Right lobe of liver (tissue), 6 donors: Measurements from ENCODE around the gene PDXDC1. TPM values are rescaled to one million over a fixed set of nuclear protein-coding genes. Genes with fewer than 3 reads are reported as not detected.
"Not testable (repeated sequence)": the region's sequence is repeated elsewhere in the genome, so short reads cannot be mapped to it uniquely, and the experiment has no call there.

Source experiments
- ATAC-seq, 4 donors: fragments of 200-7000 bp; cut with Tn5 transposase; one replicate each; pipeline ENCODE4 v1.9.1; 2020; ENCODE audit warnings: mild to moderate bottlenecking in 4 of 4, moderate library complexity in 4 of 4
- DNase-seq, 3 donors: peaks; one replicate each; pipeline ENCODE4 v3.0.0-alpha.2; 2020
- H3K27ac ChIP-seq, 3 donors: fragments of 200-600 bp; one replicate each; pipeline ENCODE4 v1.8.0; 2022
- H3K27me3 ChIP-seq, 2 donors: fragments of 200-600 bp; one replicate each; pipeline ENCODE4 v1.8.0; 2022
- H3K36me3 ChIP-seq, 4 donors: fragments of 200-600 bp; sonication (generic) in 1 of 4; one replicate each; pipeline versions ENCODE4 v1.5.1 to v1.8.0; 2017 to 2022; ENCODE audit warnings: control low read depth in 1 of 4
- H3K4me1 ChIP-seq, 4 donors: fragments of 200-600 bp; sonication (generic) in 1 of 4; one replicate each; pipeline versions ENCODE4 v1.5.1 to v1.8.0; 2017 to 2022; ENCODE audit warnings: control low read depth in 1 of 4
- H3K4me3 ChIP-seq, 3 donors: fragments of 200-600 bp; one replicate each; pipeline ENCODE4 v1.8.0; 2022
- H3K9me3 ChIP-seq, 4 donors: fragments of 200-600 bp; sonication (generic) in 1 of 4; one replicate each; pipeline versions ENCODE4 v1.5.1 to v1.8.0; 2017 to 2022; ENCODE audit warnings: control low read depth in 1 of 4
- WGBS: methylation state at CpG from one replicate; pipeline ENCODE4 v1.1.6; 2018; ENCODE audit warnings: low coverage, low lambda C conversion rate; ENCODE audit not compliant: insufficient coverage; ENCODE audit errors: missing lambda C conversion rate; 5-methylcytosine and 5-hydroxymethylcytosine counted together
- intact Hi-C, 2 donors: fragments of 100-400 bp; cut with DNase I; formaldehyde crosslinking; loops; one replicate each; pipeline versions ENCODE4 v1.11.2 to v1.14.1; 2022
- total RNA-seq, 6 experiments: library from RNA; depleted of rRNA in 2 of 6; stranded (reverse); fragments of >200 nt in 2 of 6; fragmentation: NEBNext Ultra II Directional in 3 of 6; extraction: Animal tissue kit (Norgen Biotek cat#: 25700) in 3 of 6; gene quantifications; one replicate each; pipeline versions ENCODE4 v1.1.0 to v1.2.4, GENCODE V29; 2016 to 2023
- donor health status: DM: no; HTN: yes; CAD: no.
- donor health status: DM: no; HTN: no; CAD: no.
- donor health status: DM: no; HTN: no; CAD: no.
- donor health status: DM: no; HTN: yes; CAD: no.
- donor health status: DM: no; HTN: yes; CAD: no.

PDXDC1 gene
- total RNA-seq, 6 experiments from 2014 or later: 78.8 to 144 (median 111) TPM

- H3K9me3 ChIP-seq, H3K36me3 ChIP-seq, H3K4me1 ChIP-seq, intact Hi-C loops, H3K27me3 ChIP-seq, H3K4me3 ChIP-seq: not testable (repeated sequence)
- peak overlapping the region in 2 of 3 donors; percentile 10 to 33 for H3K27ac ChIP-seq
- DNase-seq: peak in 1 of 3 donors; percentile 53
- peak; percentile 23 to 46 (median 27) for ATAC-seq
- 20% methylated on average over 1 of the region's 22 CpGs for WGBS
Observed at GRCh38 chr16:15144092-15144631, 169.3 kb downstream of the PDXDC1 start.

- no CpG with 5 or more reads among the region's 20 CpGs for WGBS
- H3K4me3 ChIP-seq, H3K27ac ChIP-seq, ATAC-seq, H3K4me1 ChIP-seq, H3K27me3 ChIP-seq, H3K36me3 ChIP-seq, intact Hi-C loops, H3K9me3 ChIP-seq: not testable (repeated sequence)
- DNase-seq: peak in 1 of 3 donors; percentile 44
Observed at GRCh38 chr16:15144781-15145417, 170.1 kb downstream of the PDXDC1 start.

- H3K4me1 ChIP-seq, H3K27me3 ChIP-seq, H3K36me3 ChIP-seq, H3K9me3 ChIP-seq, ATAC-seq, intact Hi-C loops, H3K27ac ChIP-seq, H3K4me3 ChIP-seq: not testable (repeated sequence)
- 93% methylated on average over 3 of the region's 35 CpGs for WGBS
- peak in 1 of 3 donors; percentile 41 for DNase-seq
Observed at GRCh38 chr16:15145418-15146263, 170.8 kb downstream of the PDXDC1 start.

- H3K9me3 ChIP-seq: not testable (repeated sequence)
Observed at GRCh38 chr16:15146264-15146662, 171.4 kb downstream of the PDXDC1 start.

GRCh38 chr16:15148831-15149230, 174.0 kb downstream of the PDXDC1 start:
- H3K9me3 ChIP-seq, H3K27me3 ChIP-seq, H3K36me3 ChIP-seq, H3K4me3 ChIP-seq, H3K27ac ChIP-seq, ATAC-seq, H3K4me1 ChIP-seq, intact Hi-C loops: not testable (repeated sequence)
- peak in 1 of 3 donors; percentile 31 for DNase-seq
- WGBS: 94% methylated on average over 8 of the region's 19 CpGs

More at GRCh38 chr16:15146264-15146662, 171.4 kb downstream of the PDXDC1 start:
- H3K4me1 ChIP-seq, ATAC-seq, H3K27me3 ChIP-seq, intact Hi-C loops, H3K36me3 ChIP-seq, H3K4me3 ChIP-seq, H3K27ac ChIP-seq: not testable (repeated sequence)
- WGBS: 84% methylated on average over 5 of the region's 23 CpGs
- peak in 1 of 3 donors; percentile 39 for DNase-seq

- ATAC-seq, H3K4me1 ChIP-seq, intact Hi-C loops, H3K4me3 ChIP-seq, H3K27me3 ChIP-seq, H3K9me3 ChIP-seq, H3K27ac ChIP-seq, H3K36me3 ChIP-seq: not testable (repeated sequence)
- DNase-seq: peak in 1 of 3 donors; percentile 13
- no CpG with 5 or more reads among the region's 12 CpGs for WGBS
Observed at GRCh38 chr16:15149260-15149659, 174.4 kb downstream of the PDXDC1 start.

- ATAC-seq, H3K36me3 ChIP-seq, DNase-seq, intact Hi-C loops, H3K9me3 ChIP-seq, H3K4me1 ChIP-seq, H3K27ac ChIP-seq, H3K27me3 ChIP-seq: not testable (repeated sequence)
- WGBS: no CpG with 5 or more reads among the region's 48 CpGs
- H3K4me3 ChIP-seq: peak overlapping the region; percentile 37 to 49 (median 42)
Observed at GRCh38 chr16:15154005-15154404, 179.2 kb downstream of the PDXDC1 start.
